Activated T-helper 2 cell treated with anti-CD3 and anti-CD28 coated beads, Interferon-gamma antibody, Interleukin-2, Interleukin-4, amounts not matched to agents 10 μg/mL and 5 μg/mL and 100 μg/mL, durations not matched to agents 14 hours and 24 hours and 36 hours (primary cell): ENCODE data around the gene CHCHD1. TPM values are rescaled to one million over a fixed set of nuclear protein-coding genes. Genes with fewer than 3 reads are reported as not detected.
"Not testable (repeated sequence)": the region's sequence is repeated elsewhere in the genome, so short reads cannot be mapped to it uniquely, and the experiment has no call there.

Experiments used
- DNase-seq: peaks from one replicate; pipeline ENCODE4 v3.0.0; 2021; ENCODE audit warnings: low spot score
- H3K27ac Mint-ChIP-seq: one replicate; pipeline ENCODE4 v1.8.0; 2021; ENCODE audit warnings: mixed read lengths
- H3K27me3 Mint-ChIP-seq: one replicate; pipeline ENCODE4 v1.8.0; 2021; ENCODE audit warnings: low read depth, mixed read lengths
- H3K36me3 Mint-ChIP-seq: one replicate; pipeline ENCODE4 v1.8.0; 2021; ENCODE audit warnings: low read depth, mixed read lengths
- H3K4me1 Mint-ChIP-seq: one replicate; pipeline ENCODE4 v1.8.0; 2021; ENCODE audit warnings: low read depth, mixed read lengths
- H3K4me3 Mint-ChIP-seq: one replicate; pipeline ENCODE4 v1.8.0; 2021; ENCODE audit warnings: low read depth, mild to moderate bottlenecking, moderate library complexity, mixed read lengths
- H3K9me3 Mint-ChIP-seq: one replicate; pipeline ENCODE4 v1.8.0; 2021; ENCODE audit warnings: mixed read lengths
- intact Hi-C: fragments of 100-400 bp; cut with micrococcal nuclease; formaldehyde crosslinking; loops from one replicate; pipeline ENCODE4 v1.15.1; 2023
- total RNA-seq: library from RNA; stranded (reverse); gene quantifications from 2 replicates; pipeline ENCODE4 v1.2.3, GENCODE V29; 2022

CHCHD1 gene
- total RNA-seq, 1 donor from 2014 or later, result 35.2 TPM

- not testable (repeated sequence) for DNase-seq, H3K27me3 Mint-ChIP-seq, H3K27ac Mint-ChIP-seq, H3K9me3 Mint-ChIP-seq
- Mint-ChIP-seq H3K4me1 (peaks cover 27% of the 10 kb centered on the region), H3K4me3 (peak overlapping the region; percentile 47), H3K36me3 (peaks cover 28% of the 10 kb centered on the region)
- intact Hi-C loops, result loop anchor here (10.0 kb wide), 4 partner anchors 88 to 1328 kb away; partner anchors contain the start of genes CAMK2G and SAMD8
Measured at GRCh38 chr10:73787031-73787800, 5.4 kb downstream of the CHCHD1 start.

GRCh38 chr10:73788864-73789658 lies 7.2 kb downstream of the CHCHD1 start:
- H3K4me3 Mint-ChIP-seq, result no peak overlapping the region
- H3K9me3 Mint-ChIP-seq, result no peaks in the 10 kb centered on the region
- no peaks in the 10 kb centered on the region for H3K27me3 Mint-ChIP-seq
- peaks cover 14% of the 10 kb centered on the region for H3K4me1 Mint-ChIP-seq
- no peak for DNase-seq
- intact Hi-C loops, result loop anchor here (10.0 kb wide), 4 partner anchors 86 to 1326 kb away; partner anchors contain the start of genes CAMK2G and SAMD8
- peaks cover 37% of the 10 kb centered on the region for H3K36me3 Mint-ChIP-seq
- no peak overlapping the region for H3K27ac Mint-ChIP-seq

GRCh38 chr10:73789659-73790055 lies 7.8 kb downstream of the CHCHD1 start:
- intact Hi-C loops, result loop anchor here (10.0 kb wide), 4 partner anchors 85 to 1325 kb away; partner anchors contain the start of genes CAMK2G and SAMD8
- DNase-seq, result no peak
- no peaks in the 10 kb centered on the region for H3K9me3 Mint-ChIP-seq
- H3K36me3 Mint-ChIP-seq, result peaks cover 43% of the 10 kb centered on the region
- H3K27me3 Mint-ChIP-seq, result no peaks in the 10 kb centered on the region
- H3K4me1 Mint-ChIP-seq, result peaks cover 14% of the 10 kb centered on the region
- H3K27ac Mint-ChIP-seq, result no peak overlapping the region
- no peak overlapping the region for H3K4me3 Mint-ChIP-seq

GRCh38 chr10:73790886-73791625 lies 9.2 kb downstream of the CHCHD1 start:
- H3K4me1 Mint-ChIP-seq, result peaks cover 10% of the 10 kb centered on the region
- no peak overlapping the region for H3K27ac Mint-ChIP-seq
- H3K36me3 Mint-ChIP-seq, result peaks cover 53% of the 10 kb centered on the region
- intact Hi-C loops, result no loop called here
- no peak overlapping the region for H3K4me3 Mint-ChIP-seq
- H3K9me3 Mint-ChIP-seq, result no peaks in the 10 kb centered on the region
- H3K27me3 Mint-ChIP-seq, result no peaks in the 10 kb centered on the region
- DNase-seq, result no peak

- no peaks in the 10 kb centered on the region for H3K27me3 Mint-ChIP-seq
- intact Hi-C loops, result no loop called here
- no peak overlapping the region for H3K27ac Mint-ChIP-seq
- peaks cover 3% of the 10 kb centered on the region for H3K4me1 Mint-ChIP-seq
- no peaks in the 10 kb centered on the region for H3K9me3 Mint-ChIP-seq
- H3K36me3 Mint-ChIP-seq, result peaks cover 60% of the 10 kb centered on the region
- no peak overlapping the region for H3K4me3 Mint-ChIP-seq
- no peak for DNase-seq
Measured at GRCh38 chr10:73791871-73792400, 10.1 kb downstream of the CHCHD1 start.

GRCh38 chr10:73793456-73793855 lies 11.6 kb downstream of the CHCHD1 start:
- Mint-ChIP-seq H3K27me3 (no peaks in the 10 kb centered on the region), H3K9me3 (no peaks in the 10 kb centered on the region), H3K27ac (no peak overlapping the region), H3K4me1 (no peaks in the 10 kb centered on the region), H3K4me3 (no peak overlapping the region), H3K36me3 (peaks cover 74% of the 10 kb centered on the region)
- no peak for DNase-seq
- intact Hi-C loops, result no loop called here

- H3K4me3 Mint-ChIP-seq, intact Hi-C loops: not testable (repeated sequence)
Measured at GRCh38 chr10:73795491-73795890, 13.6 kb downstream of the CHCHD1 start.

GRCh38 chr10:73796035-73796434 lies 14.2 kb downstream of the CHCHD1 start:
- H3K27me3 Mint-ChIP-seq, H3K9me3 Mint-ChIP-seq, DNase-seq, H3K4me1 Mint-ChIP-seq, H3K4me3 Mint-ChIP-seq, intact Hi-C loops: not testable (repeated sequence)
- H3K27ac Mint-ChIP-seq, result peak overlapping the region; percentile 2
- peaks cover 79% of the 10 kb centered on the region for H3K36me3 Mint-ChIP-seq

More at GRCh38 chr10:73795491-73795890, 13.6 kb downstream of the CHCHD1 start:
- not testable (repeated sequence) for H3K27me3 Mint-ChIP-seq, H3K9me3 Mint-ChIP-seq, H3K27ac Mint-ChIP-seq, H3K4me1 Mint-ChIP-seq, DNase-seq
- peaks cover 77% of the 10 kb centered on the region for H3K36me3 Mint-ChIP-seq

- Mint-ChIP-seq H3K36me3 (peaks cover 78% of the 10 kb centered on the region), H3K9me3 (no peaks in the 10 kb centered on the region), H3K27me3 (no peaks in the 10 kb centered on the region), H3K4me3 (no peak overlapping the region), H3K4me1 (no peaks in the 10 kb centered on the region), H3K27ac (no peak overlapping the region)
- intact Hi-C loops, result no loop called here
- no peak for DNase-seq
Measured at GRCh38 chr10:73796766-73797165, 14.9 kb downstream of the CHCHD1 start.

- DNase-seq, result no peak
- no peak overlapping the region for H3K27ac Mint-ChIP-seq
- H3K36me3 Mint-ChIP-seq, result peaks cover 81% of the 10 kb centered on the region
- no peaks in the 10 kb centered on the region for H3K9me3 Mint-ChIP-seq
- H3K4me3 Mint-ChIP-seq, result no peak overlapping the region
- intact Hi-C loops, result no loop called here
- no peaks in the 10 kb centered on the region for H3K4me1 Mint-ChIP-seq
- H3K27me3 Mint-ChIP-seq, result no peaks in the 10 kb centered on the region
Measured at GRCh38 chr10:73797324-73798025, 15.6 kb downstream of the CHCHD1 start.

- H3K9me3 Mint-ChIP-seq, result no peaks in the 10 kb centered on the region
- no peaks in the 10 kb centered on the region for H3K4me1 Mint-ChIP-seq
- intact Hi-C loops, result no loop called here
- H3K4me3 Mint-ChIP-seq, result no peak overlapping the region
- no peaks in the 10 kb centered on the region for H3K27me3 Mint-ChIP-seq
- no peak for DNase-seq
- H3K36me3 Mint-ChIP-seq, result peaks cover 81% of the 10 kb centered on the region
- H3K27ac Mint-ChIP-seq, result no peak overlapping the region
Measured at GRCh38 chr10:73798087-73798486, 16.2 kb downstream of the CHCHD1 start.
